GM18502 (cell line): ENCODE data around the gene CNTNAP1.
"Not testable (repeated sequence)": the region's sequence is repeated elsewhere in the genome, so short reads cannot be mapped to it uniquely, and the experiment has no call there.

Experiments
- ATAC-seq: cut with Tn5 transposase; IDR thresholded peaks from one replicate; pipeline ENCODE4 v1.9.1; 2021; ENCODE audit warnings: mild to moderate bottlenecking; ENCODE audit not compliant: unreplicated experiment, poor library complexity

The CNTNAP1 gene

DNA sequence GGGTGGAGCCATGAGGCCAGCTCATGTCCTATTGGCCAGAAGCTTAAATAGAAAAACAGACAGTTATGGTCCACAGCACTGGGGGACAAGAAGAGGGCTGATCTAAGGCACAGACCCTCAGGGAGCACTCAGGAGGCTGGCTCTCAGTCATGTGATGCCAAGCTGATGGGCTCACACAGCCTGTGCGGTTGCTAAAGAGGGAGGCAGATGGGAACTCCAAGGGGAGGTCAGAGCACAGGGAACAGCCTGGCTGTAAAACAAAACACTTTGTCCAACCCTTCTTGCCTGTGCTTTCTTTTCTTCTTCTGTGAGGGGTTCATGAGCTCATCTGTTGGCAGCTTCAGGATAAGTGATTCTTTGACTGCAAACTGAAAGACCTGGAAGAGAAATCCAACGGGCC, 27.2 kb downstream of the CNTNAP1 start:
- no peak for ATAC-seq

GRCh38 chr17:42720996-42721583, 38.8 kb downstream of the CNTNAP1 start:
- no peak for ATAC-seq

GRCh38 chr17:42723636-42724035, 41.3 kb downstream of the CNTNAP1 start:
- ATAC-seq, result no peak

DNA sequence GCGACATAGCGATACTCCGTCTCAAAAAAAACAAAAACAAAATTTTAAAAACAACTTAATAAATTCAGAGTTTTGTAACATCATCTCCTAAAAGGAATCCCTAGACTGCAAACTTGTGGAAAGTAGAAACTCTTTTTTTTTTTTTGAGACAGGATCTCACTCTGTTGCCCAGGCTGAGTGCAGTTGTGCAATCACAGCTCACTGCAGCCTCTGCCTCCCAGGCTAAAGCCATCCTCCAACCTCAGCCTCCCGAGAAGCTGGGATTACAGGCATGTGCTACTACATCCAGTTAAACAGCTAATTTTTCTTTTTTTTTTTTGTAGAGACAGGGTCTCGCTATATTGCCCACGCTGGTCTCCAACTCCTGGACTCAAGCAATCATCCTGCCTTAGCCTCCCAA, 42.8 kb downstream of the CNTNAP1 start:
- no peak for ATAC-seq

DNA sequence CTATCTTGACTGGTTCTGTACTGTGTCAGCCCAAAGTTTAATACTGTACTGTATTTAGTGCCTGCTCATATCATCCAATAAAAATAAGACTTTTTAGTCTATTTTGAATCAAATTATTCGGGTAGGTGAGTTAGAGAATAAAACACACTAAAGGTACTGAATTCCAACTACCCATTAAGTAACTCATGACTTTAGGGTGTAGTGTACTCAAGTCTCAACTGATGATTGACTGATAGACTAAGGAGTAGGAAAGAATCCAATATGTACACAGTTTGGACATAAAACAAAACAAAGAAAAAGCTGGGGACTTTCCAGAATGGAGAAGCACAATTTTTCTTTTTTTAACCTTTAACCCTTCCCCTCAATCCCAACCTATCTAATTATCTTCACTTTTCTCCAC, 58.4 kb downstream of the CNTNAP1 start:
- no peak for ATAC-seq

- not testable (repeated sequence) for ATAC-seq
Observed at GRCh38 chr17:42742916-42743315, 60.6 kb downstream of the CNTNAP1 start.

GRCh38 chr17:42743595-42744282, 61.4 kb downstream of the CNTNAP1 start:
- ATAC-seq, result no peak

DNA sequence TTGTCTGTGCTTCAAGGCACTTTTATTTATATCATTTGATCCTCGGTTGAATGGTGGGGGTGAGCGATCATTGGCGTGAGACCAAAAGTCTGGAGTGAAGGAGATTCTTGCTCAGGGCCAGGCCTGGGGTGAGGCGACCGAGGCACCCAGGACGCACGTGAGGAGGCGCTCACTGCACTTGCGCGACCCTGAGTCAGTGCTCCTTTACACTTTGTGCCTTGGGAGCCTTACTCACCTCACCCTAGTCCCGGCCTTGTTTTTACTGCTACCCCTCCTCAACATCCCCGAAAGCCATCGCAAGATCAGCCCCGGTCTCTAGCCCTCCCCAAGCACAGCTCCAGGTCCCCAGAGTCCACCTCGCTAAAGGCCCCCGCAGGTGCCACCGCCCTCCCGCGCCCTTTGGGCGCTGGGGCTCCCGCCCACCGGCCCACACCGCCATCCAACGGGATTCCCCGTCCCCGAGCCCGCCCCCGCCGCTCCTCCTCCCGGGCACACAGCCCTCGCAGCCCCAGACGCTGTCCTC, 62.0 kb downstream of the CNTNAP1 start:
- peak; percentile 65 for ATAC-seq

GRCh38 chr17:42744806-42745617, 62.7 kb downstream of the CNTNAP1 start, which contains the start of gene EZH1:
TSS of gene EZH1 (minus strand) at chr17:42745040. CDS start at chr17:42728941, 16,099 bp downstream.
- peak; percentile 88 for ATAC-seq

DNA sequence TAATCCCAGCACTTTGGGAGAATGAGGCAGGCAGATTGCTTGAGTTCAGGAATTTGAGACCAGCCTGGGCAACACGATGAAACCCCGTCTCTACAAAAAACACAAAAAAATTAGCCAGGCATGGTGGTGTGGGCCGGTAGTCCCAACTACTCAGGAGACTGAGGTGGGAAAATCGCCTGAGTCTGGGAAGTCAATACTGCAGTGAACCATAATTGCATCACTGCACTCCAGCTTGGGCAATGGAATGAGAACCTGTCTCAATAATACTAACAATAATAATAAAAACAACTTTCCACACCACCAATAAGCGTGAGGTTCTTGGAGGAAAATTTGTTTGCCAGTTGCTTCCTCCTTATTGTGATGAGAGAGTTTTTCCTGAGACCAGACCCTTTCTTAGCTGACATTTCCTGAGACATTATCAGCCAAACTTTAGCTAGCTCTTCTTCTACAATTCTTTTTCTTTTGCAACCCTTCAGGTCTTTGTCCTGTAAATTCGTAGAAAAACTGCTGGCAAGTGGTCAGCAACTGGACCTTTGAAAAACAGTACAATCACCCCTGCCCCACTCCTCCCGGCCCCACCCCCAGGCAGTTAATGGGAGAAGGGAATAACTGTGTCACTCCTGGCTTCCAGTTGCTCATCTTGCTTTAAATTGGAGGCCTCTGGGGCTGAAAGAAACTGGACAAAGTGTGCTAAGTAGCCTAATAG, 66.0 kb downstream of the CNTNAP1 start:
- no peak for ATAC-seq

GRCh38 chr17:42748908-42749798, 66.8 kb downstream of the CNTNAP1 start:
- no peak for ATAC-seq
